ENCODE data around the gene CD81. TPM values are rescaled to one million over a fixed set of nuclear protein-coding genes. Genes with fewer than 3 reads are reported as not detected.

Gene CD81
- total and polyA plus RNA-seq, 9 of the 15 experiments (the other 6 are each of a cell fraction or from before 2014, with no cell fraction given), result 2.4 to 189 (median 61.7) TPM

GRCh38 chr11:2400069-2400761 is 23.1 kb downstream of the CD81 start, which contains the start of gene TSSC4 (continued):
- TF ChIP-seq TFAP4 (CRISPR knock-in tag; IDR thresholded peaks at IDR 0.05; ENCODE audit: borderline replicate concordance) (peak; percentile 95), RBM15 (IDR thresholded peaks at IDR 0.05; ENCODE audit: insufficient read depth, low read length) (no peak), PRPF4 (IDR thresholded peaks at IDR 0.05; ENCODE audit: insufficient read depth, low read depth, low read length, poor library complexity, severe bottlenecking) (no peak), RREB1 (CRISPR knock-in tag; IDR thresholded peaks at IDR 0.05) (peak; percentile 80), YY1 (IDR thresholded peaks at IDR 0.05; ENCODE audit: borderline replicate concordance in 1 of 3, control insufficient read depth in 1 of 3, extremely low read depth in 1 of 3, insufficient read depth in 3 of 3, insufficient read length in 1 of 3, insufficient replicate concordance in 2 of 3, low read depth in 1 of 3, low read length in 2 of 3) (peak in 1 of 3 experiments; percentile 85), PCBP1 (IDR thresholded peaks at IDR 0.05; ENCODE audit: low read depth, low read length, poor library complexity, severe bottlenecking) (peak; percentile 27), THRB (CRISPR knock-in tag; conservative IDR thresholded peaks at IDR 0.05) (0 out of 2 replicates have a peak, but pooled peaks have one; percentile 21), GABPA (tag; conservative IDR thresholded peaks at IDR 0.05; ENCODE audit: low read depth) (peak; percentile 100), POLR2G (IDR thresholded peaks at IDR 0.05; ENCODE audit: low read depth, low read length) (peak; percentile 89), DEAF1 (CRISPR knock-in tag; IDR thresholded peaks at IDR 0.05) (peak; percentile 39; the same call in 1 of the 2 replicates), SPI1 (IDR thresholded peaks at IDR 0.05; ENCODE audit: borderline replicate concordance, low read depth, low read length) (peak; percentile 80), ZNF507 (tag; conservative IDR thresholded peaks at IDR 0.05) (no peak), HNRNPLL (IDR thresholded peaks at IDR 0.05; ENCODE audit: low read depth, low read length, poor library complexity, severe bottlenecking) (peak; percentile 35), NEUROD1 (IDR thresholded peaks at IDR 0.05; ENCODE audit: borderline replicate concordance, low read depth, low read length, partially characterized antibody) (peak; percentile 45), GABPB1 (CRISPR knock-in tag; IDR thresholded peaks at IDR 0.05) (peak; percentile 100)
